ENCODE measurements around the gene LSS.

DNA sequence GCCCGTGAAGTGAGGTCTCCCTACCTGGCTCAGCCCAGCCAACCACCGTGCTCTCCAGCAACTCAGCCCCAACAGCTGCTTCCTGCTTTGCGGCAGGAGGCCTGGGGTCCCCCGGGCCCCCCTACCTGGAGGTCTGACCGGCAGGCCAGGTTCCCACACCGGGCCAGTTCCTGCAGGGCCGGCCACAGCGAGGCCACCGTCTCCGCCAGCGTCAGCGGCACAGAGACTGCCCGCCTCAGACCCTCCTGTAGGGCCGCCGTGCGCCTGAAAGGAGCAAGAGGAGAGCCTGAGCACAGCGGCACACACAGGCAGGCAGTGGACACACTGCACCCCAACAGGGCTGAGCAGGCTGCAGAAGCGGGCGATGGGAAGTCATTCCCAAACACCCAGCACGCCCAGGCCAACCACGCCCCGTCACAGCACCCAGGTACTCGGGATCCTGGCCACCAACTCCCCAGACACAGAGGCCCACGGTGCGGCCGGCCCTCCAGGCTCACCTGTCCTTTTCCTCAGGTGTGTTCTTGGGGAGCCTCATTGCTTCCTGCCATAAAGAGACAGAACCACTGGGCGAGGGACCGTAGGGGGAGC is 90.1 kb downstream of the LSS start:
- TF ChIP-seq, protein P1, sequence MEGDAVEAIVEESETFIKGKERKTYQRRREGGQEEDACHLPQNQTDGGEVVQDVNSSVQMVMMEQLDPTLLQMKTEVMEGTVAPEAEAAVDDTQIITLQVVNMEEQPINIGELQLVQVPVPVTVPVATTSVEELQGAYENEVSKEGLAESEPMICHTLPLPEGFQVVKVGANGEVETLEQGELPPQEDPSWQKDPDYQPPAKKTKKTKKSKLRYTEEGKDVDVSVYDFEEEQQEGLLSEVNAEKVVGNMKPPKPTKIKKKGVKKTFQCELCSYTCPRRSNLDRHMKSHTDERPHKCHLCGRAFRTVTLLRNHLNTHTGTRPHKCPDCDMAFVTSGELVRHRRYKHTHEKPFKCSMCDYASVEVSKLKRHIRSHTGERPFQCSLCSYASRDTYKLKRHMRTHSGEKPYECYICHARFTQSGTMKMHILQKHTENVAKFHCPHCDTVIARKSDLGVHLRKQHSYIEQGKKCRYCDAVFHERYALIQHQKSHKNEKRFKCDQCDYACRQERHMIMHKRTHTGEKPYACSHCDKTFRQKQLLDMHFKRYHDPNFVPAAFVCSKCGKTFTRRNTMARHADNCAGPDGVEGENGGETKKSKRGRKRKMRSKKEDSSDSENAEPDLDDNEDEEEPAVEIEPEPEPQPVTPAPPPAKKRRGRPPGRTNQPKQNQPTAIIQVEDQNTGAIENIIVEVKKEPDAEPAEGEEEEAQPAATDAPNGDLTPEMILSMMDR (IDR thresholded peaks at IDR 0.05): no peak
- TF ChIP-seq EZH2phosphoT487 (IDR thresholded peaks at IDR 0.05): no peak

All from neural progenitor cell (in vitro differentiated cells).